HepG2 (cell line): ENCODE results near the gene HDAC5. TPM values are rescaled to one million over a fixed set of nuclear protein-coding genes. Genes with fewer than 3 reads are reported as not detected.

Experiments
- ASH2L ChIP-seq: fragments of 300-600, 200-600 bp; sonication (generic); IDR thresholded peaks from 2 replicates; pipeline ENCODE4 v1.7.0; 2017; ENCODE audit warnings: low read depth, mild to moderate bottlenecking, moderate library complexity, mixed read lengths, low read length; ENCODE audit not compliant: insufficient read length
- GLMP ChIP-seq: sonication (generic); formaldehyde crosslinking; IDR thresholded peaks from 2 replicates; pipeline ENCODE4 v1.9.0; 2021; ENCODE audit warnings: missing genetic modification reagents, mild to moderate bottlenecking, borderline replicate concordance
- HDAC1 ChIP-seq: sonication (generic); formaldehyde crosslinking; IDR thresholded peaks from 2 replicates; pipeline ENCODE4 v1.5.1; 2020; ENCODE audit warnings: mild to moderate bottlenecking, missing genetic modification reagents
- HNRNPLL ChIP-seq: fragments of 200-400 bp; formaldehyde crosslinking; IDR thresholded peaks from 2 replicates; pipeline ENCODE4 v1.6.1; 2017; ENCODE audit warnings: mild to moderate bottlenecking, low read depth, low read length; ENCODE audit not compliant: poor library complexity, severe bottlenecking
- HOXA9 ChIP-seq: sonication (generic); formaldehyde crosslinking; IDR thresholded peaks from 2 replicates; pipeline ENCODE4 v1.8.1; 2022; ENCODE audit warnings: missing genetic modification reagents, mild to moderate bottlenecking, moderate library complexity, borderline replicate concordance
- POLR2AphosphoS5 ChIP-seq: IDR thresholded peaks from 2 replicates; pipeline ENCODE4 v1.6.1; 2012; ENCODE audit warnings: low read depth, low read length
- PTBP1 ChIP-seq: fragments of 200-400 bp; formaldehyde crosslinking; IDR thresholded peaks from 2 replicates; pipeline ENCODE4 v1.6.1; 2018; ENCODE audit warnings: low read length, low read depth; ENCODE audit not compliant: poor library complexity, severe bottlenecking
- RFXAP ChIP-seq: sonication (generic); formaldehyde crosslinking; IDR thresholded peaks from 2 replicates; pipeline ENCODE4 v1.4.0; 2020; ENCODE audit warnings: missing genetic modification reagents, borderline replicate concordance
- TMF1 ChIP-seq: sonication (generic); formaldehyde crosslinking; IDR thresholded peaks from 2 replicates; pipeline ENCODE4 v1.8.1; 2022; ENCODE audit warnings: low read depth, missing genetic modification reagents
- TRAFD1 ChIP-seq: sonication (generic); formaldehyde crosslinking; IDR thresholded peaks from 2 replicates; pipeline ENCODE4 v1.5.1; 2020; ENCODE audit warnings: missing genetic modification reagents, mild to moderate bottlenecking, borderline replicate concordance
- ZBTB1 ChIP-seq: sonication (generic); formaldehyde crosslinking; IDR thresholded peaks from 2 replicates; pipeline ENCODE4 v1.4.0; 2020; ENCODE audit warnings: missing genetic modification reagents, borderline replicate concordance
- ZBTB4 ChIP-seq: sonication (generic); formaldehyde crosslinking; IDR thresholded peaks from 2 replicates; pipeline ENCODE4 v1.4.0; 2020; ENCODE audit warnings: missing genetic modification reagents, mild to moderate bottlenecking, borderline replicate concordance
- ZNF160 ChIP-seq: sonication (generic); formaldehyde crosslinking; IDR thresholded peaks from 2 replicates; pipeline ENCODE4 v1.8.0; 2022; ENCODE audit warnings: mild to moderate bottlenecking, inconsistent platforms, missing genetic modification reagents
- ZNF180 ChIP-seq: sonication (generic); formaldehyde crosslinking; IDR thresholded peaks from 2 replicates; pipeline ENCODE4 v1.4.0; 2020; ENCODE audit warnings: low read depth, missing genetic modification reagents, borderline replicate concordance
- ZNF253 ChIP-seq: sonication (generic); formaldehyde crosslinking; IDR thresholded peaks from 2 replicates; pipeline ENCODE4 v1.8.0; 2022; ENCODE audit warnings: mild to moderate bottlenecking, missing genetic modification reagents, borderline replicate concordance
- ZNF460 ChIP-seq: sonication (generic); formaldehyde crosslinking; IDR thresholded peaks from 2 replicates; pipeline ENCODE4 v1.5.1; 2020; ENCODE audit warnings: missing genetic modification reagents, mild to moderate bottlenecking, borderline replicate concordance
- ZNF546 ChIP-seq: sonication (generic); formaldehyde crosslinking; conservative IDR thresholded peaks from 2 replicates; pipeline ENCODE4 v1.8.1; 2023; ENCODE audit warnings: mild to moderate bottlenecking, missing genetic modification reagents
- ZNF777 ChIP-seq: sonication (generic); formaldehyde crosslinking; IDR thresholded peaks from 2 replicates; pipeline ENCODE4 v1.4.0; 2020; ENCODE audit warnings: missing genetic modification reagents
- ZXDC ChIP-seq: sonication (generic); formaldehyde crosslinking; IDR thresholded peaks from 2 replicates; pipeline ENCODE4 v1.5.0; 2020; ENCODE audit warnings: mild to moderate bottlenecking, missing genetic modification reagents
- polyA plus RNA-seq, 8 experiments: library from polyadenylated mRNA; depleted of rRNA in 3 of 8; stranded (reverse) in 7 of 8; unstranded in 1 of 8; fragments of >200 nt; fragmentation: Illumina TruSeq in 4 of 8; extraction: Trizol in 4 of 8; gene quantifications; 2 replicates each; pipeline versions ENCODE4 v1.2.1 to v1.2.3, GENCODE V29; 2011 to 2016; ENCODE audit warnings: low read depth in 4 of 8, missing spikeins in 1 of 8, mixed read lengths in 1 of 8; ENCODE audit not compliant: insufficient read depth in 1 of 8
- total RNA-seq, 5 experiments: library from RNA; depleted of rRNA; stranded (reverse); fragments of >200 nt; fragmentation: Illumina TruSeq; extraction: Trizol; gene quantifications; 2 replicates each; pipeline ENCODE4 v1.2.3, GENCODE V29; 2016; ENCODE audit warnings: low read depth in 1 of 5

Gene HDAC5
- total and polyA plus RNA-seq, 2 of the 13 experiments (the other 11 are each of a cell fraction or from before 2014, with no cell fraction given), result 46.4 to 85.4 TPM

- peak; percentile 73 for TF ChIP-seq ASH2L
- TF ChIP-seq ZNF460 (CRISPR knock-in tag), result peak; percentile 33; the same call in 1 of the 2 replicates
- TF ChIP-seq POLR2AphosphoS5, result peak; percentile 88
- TF ChIP-seq ZNF253 (CRISPR knock-in tag), result no peak; the same call in 1 of the 2 replicates
- peak; percentile 93; the same call in 1 of the 2 replicates for TF ChIP-seq TRAFD1 (CRISPR knock-in tag)
- TF ChIP-seq ZNF180 (CRISPR knock-in tag), result no peak
- TF ChIP-seq ZNF777 (CRISPR knock-in tag), result peak; percentile 51
- TF ChIP-seq ZBTB4 (CRISPR knock-in tag), result 0 out of 2 replicates have a peak, but pooled peaks have one; percentile 67
- no peak for TF ChIP-seq ZBTB1 (CRISPR knock-in tag)
- no peak; the same call in 1 of the 2 replicates for TF ChIP-seq HOXA9 (CRISPR knock-in tag)
- peak; percentile 97 for TF ChIP-seq TMF1
- TF ChIP-seq ZNF546 (CRISPR knock-in tag), result peak; percentile 93; the same call in 1 of the 2 replicates
- peak; percentile 100 for TF ChIP-seq HDAC1 (CRISPR knock-in tag)
- peak; percentile 95 for TF ChIP-seq RFXAP (CRISPR knock-in tag)
- TF ChIP-seq ZNF160 (CRISPR knock-in tag), result peak; percentile 89; the same call in 1 of the 2 replicates
- TF ChIP-seq PTBP1, result no peak
- TF ChIP-seq ZXDC, result peak; percentile 54; the same call in 1 of the 2 replicates
- TF ChIP-seq GLMP, result no peak
- TF ChIP-seq HNRNPLL, result peak; percentile 95
Observed at GRCh38 chr17:44070455-44071197, 52.8 kb downstream of the HDAC5 start, which contains the start of gene G6PC3 (continued).
